Stimulated activated naive B cell treated with anti-CD40 and anti-IgM and Interleukin-4, amounts not matched to agents 10 μg/mL and 1 μg/mL and 100 μg/mL, for 72 hours (primary cell): ENCODE results near the gene CD244.
"Not testable (repeated sequence)": the region's sequence is repeated elsewhere in the genome, so short reads cannot be mapped to it uniquely, and the experiment has no call there.

ENCODE experiments used
- ATAC-seq, 2 donors: fragments of 150-1000 bp; cut with Tn5 transposase; replicated peaks; 2 replicates each; pipeline ENCODE4 v1.10.0; 2021; ENCODE audit warnings: moderate library complexity in 1 of 2
- DNase-seq: peaks from one replicate; pipeline ENCODE4 v3.0.0; 2021
- H3K27ac Mint-ChIP-seq: one replicate; pipeline ENCODE4 v1.8.0; 2022; ENCODE audit warnings: mild to moderate bottlenecking, mixed read lengths
- H3K27me3 Mint-ChIP-seq, 2 donors: one replicate each; pipeline ENCODE4 v1.8.0; 2022; ENCODE audit warnings: mixed read lengths in 2 of 2
- H3K36me3 Mint-ChIP-seq, 2 donors: one replicate each; pipeline ENCODE4 v1.8.0; 2022; ENCODE audit warnings: mixed read lengths in 2 of 2, mild to moderate bottlenecking in 1 of 2
- H3K4me1 Mint-ChIP-seq, 2 donors: one replicate each; pipeline ENCODE4 v1.8.0; 2022; ENCODE audit warnings: mixed read lengths in 2 of 2, mild to moderate bottlenecking in 1 of 2
- H3K4me3 Mint-ChIP-seq, 2 donors: one replicate each; pipeline ENCODE4 v1.8.0; 2022; ENCODE audit warnings: mild to moderate bottlenecking in 2 of 2, mixed read lengths in 2 of 2, moderate library complexity in 1 of 2
- H3K9me3 Mint-ChIP-seq, 2 donors: one replicate each; pipeline ENCODE4 v1.8.0; 2022; ENCODE audit warnings: mixed read lengths in 2 of 2, mild to moderate bottlenecking in 1 of 2

CD244 gene

DNA sequence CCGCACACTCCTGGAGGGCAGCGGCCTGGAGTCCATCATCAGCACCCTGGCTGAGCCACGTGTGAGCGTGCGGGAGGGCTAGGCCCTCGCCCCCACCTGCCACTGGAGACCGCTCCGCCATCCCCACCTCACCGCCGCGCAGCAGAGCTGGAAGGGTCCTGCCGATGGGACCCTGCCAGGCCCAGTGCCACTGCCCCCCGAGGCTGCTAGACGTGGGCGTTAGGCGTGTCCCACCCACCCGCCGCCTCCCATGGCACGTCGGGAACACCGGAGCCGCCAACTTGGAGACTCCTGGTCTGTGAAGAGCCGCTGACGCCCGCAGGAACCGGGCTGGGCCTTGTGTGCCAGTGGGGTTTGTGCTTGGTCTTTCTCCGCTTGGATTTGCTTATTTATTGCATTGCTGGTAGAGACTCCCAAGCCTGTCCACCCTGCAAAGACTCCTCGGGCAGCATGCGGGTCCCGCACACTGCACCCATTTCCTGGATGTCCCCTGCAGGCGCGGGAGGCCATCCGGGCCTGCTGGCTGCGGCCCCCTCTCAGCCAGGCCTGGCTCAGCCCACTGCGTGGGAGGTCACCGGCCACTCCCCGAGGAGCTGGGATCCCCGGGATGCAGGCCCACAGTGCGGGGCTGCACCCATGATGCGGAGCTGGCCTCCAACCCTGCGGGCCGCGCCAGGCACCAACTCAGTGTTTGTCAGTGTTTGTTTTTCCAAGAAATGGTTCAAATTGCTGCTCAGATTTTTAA is 60.7 kb downstream of the CD244 start:
- peaks cover 60 to 91% of the 10 kb centered on the region in 2 donors for H3K4me1 Mint-ChIP-seq
- H3K27me3 Mint-ChIP-seq = no peaks in the 10 kb centered on the region
- no peak overlapping the region for H3K27ac Mint-ChIP-seq
- no peak for DNase-seq
- no peak for ATAC-seq
- H3K4me3 Mint-ChIP-seq = peak overlapping the region; percentile 55 to 88
- peaks cover 65 to 84% of the 10 kb centered on the region in 2 donors for H3K36me3 Mint-ChIP-seq
- peaks cover 4 to 7% of the 10 kb centered on the region in 2 donors for H3K9me3 Mint-ChIP-seq

DNA sequence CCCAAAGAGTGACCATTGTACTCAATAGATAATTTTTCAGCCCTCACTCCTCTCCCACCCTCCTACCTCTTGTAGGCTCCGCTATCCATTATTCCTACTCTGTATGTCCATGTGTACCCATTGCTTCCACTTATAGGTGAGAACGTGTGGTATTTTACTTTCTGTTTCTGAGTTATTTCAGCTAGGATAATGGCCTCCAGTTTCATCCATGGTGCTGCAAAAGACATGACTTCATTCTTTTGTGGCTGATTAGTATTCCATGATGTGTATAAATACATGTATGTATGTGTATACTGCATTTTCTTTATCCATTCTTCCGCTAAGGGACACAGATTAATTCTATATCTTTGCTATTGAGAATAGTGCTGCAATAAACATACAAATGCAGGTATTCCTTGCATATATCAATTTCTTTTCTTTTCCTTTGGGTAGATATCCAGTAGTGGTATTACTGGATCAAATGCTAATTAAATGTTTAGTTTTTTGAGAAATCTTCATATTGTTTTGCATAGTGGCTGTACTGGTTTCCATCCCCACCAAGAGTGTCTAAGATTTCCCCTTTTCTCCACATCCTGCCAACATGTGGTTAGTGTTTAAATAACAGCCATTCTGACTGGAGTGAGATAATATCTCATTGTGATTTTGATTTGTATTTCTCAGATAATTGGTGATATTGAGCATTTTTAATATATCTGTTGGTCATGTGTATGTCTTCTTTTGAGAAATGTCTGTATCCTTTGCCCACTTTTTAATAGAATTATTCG is 61.9 kb downstream of the CD244 start:
- no peak for DNase-seq
- Mint-ChIP-seq H3K27ac (peak overlapping the region; percentile 25), H3K27me3 (no peaks in the 10 kb centered on the region), H3K36me3 (peaks cover 56 to 78% of the 10 kb centered on the region in 2 donors), H3K4me1 (peaks cover 60 to 91% of the 10 kb centered on the region in 2 donors), H3K4me3 (peak overlapping the region; percentile 55 to 88), H3K9me3 (peaks cover 2 to 4% of the 10 kb centered on the region in 2 donors)
- peak; percentile 35 to 36 for ATAC-seq

DNA sequence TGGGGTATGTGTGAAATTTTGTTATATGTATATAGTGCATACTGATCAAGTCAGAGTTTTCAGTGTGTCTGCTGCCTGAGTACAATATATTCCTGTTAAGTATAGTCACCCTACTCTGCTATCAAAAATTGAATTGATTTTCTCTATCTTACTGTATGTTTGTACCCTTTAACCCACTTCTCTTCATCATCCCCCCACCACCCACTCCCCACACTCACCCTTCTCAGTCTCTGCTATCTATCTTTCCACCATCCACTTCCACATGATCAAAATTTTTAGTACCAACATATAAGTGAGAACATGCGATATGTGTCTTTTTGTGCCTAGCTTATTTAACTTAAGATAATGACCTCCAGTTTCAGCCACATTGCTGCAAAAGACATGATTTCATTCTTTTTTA is 62.5 kb downstream of the CD244 start:
- H3K9me3 Mint-ChIP-seq = peaks cover 0 to 2% of the 10 kb centered on the region in 2 donors
- DNase-seq (no peak), ATAC-seq (no peak)
- peaks cover 65 to 91% of the 10 kb centered on the region in 2 donors for H3K4me1 Mint-ChIP-seq
- peaks cover 50 to 75% of the 10 kb centered on the region in 2 donors for H3K36me3 Mint-ChIP-seq
- no peaks in the 10 kb centered on the region for H3K27me3 Mint-ChIP-seq
- H3K4me3 Mint-ChIP-seq = peak overlapping the region; percentile 84 to 88
- peak overlapping the region; percentile 97 for H3K27ac Mint-ChIP-seq

- no peaks in the 10 kb centered on the region for H3K27me3 Mint-ChIP-seq
- peaks cover 62 to 91% of the 10 kb centered on the region in 2 donors for H3K4me1 Mint-ChIP-seq
- peaks cover 0 to 2% of the 10 kb centered on the region in 2 donors for H3K9me3 Mint-ChIP-seq
- H3K36me3 Mint-ChIP-seq = peaks cover 45 to 70% of the 10 kb centered on the region in 2 donors
- peak overlapping the region; percentile 84 to 88 for H3K4me3 Mint-ChIP-seq
- ATAC-seq (no peak), DNase-seq (no peak)
- peak overlapping the region; percentile 97 for H3K27ac Mint-ChIP-seq
Observed at GRCh38 chr1:160799641-160800040, 63.0 kb downstream of the CD244 start.

DNA sequence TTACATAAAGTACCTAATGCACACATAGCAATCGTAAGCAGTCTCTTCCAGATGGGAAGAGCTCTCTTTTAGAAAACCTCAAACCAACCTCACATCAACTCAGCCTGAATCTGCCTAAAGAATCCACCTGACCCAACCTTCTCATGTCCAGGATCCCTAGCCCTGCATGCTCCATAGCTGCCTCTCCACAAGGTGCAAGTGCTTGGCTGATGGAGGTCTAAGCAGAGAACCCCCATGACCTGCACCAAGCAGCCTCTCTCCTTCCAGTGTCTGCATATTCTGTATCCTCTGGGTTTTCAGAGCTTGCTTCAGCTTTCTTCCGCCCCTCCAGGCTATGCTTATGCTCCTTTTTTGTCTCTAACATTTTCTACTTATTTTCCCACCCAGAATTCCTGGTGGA is 64.2 kb downstream of the CD244 start:
- H3K27me3 Mint-ChIP-seq = no peaks in the 10 kb centered on the region
- H3K36me3 Mint-ChIP-seq = peaks cover 36 to 61% of the 10 kb centered on the region in 2 donors
- no peak for DNase-seq
- peaks cover 65 to 89% of the 10 kb centered on the region in 2 donors for H3K4me1 Mint-ChIP-seq
- peak overlapping the region; percentile 84 to 88 for H3K4me3 Mint-ChIP-seq
- ATAC-seq = no peak
- peak overlapping the region; percentile 97 for H3K27ac Mint-ChIP-seq
- H3K9me3 Mint-ChIP-seq = peaks cover 0 to 2% of the 10 kb centered on the region in 2 donors

GRCh38 chr1:160797861-160798273 is 64.8 kb downstream of the CD244 start:
- DNase-seq = no peak
- peak in 1 of 2 donors; percentile 17 for ATAC-seq
- peaks cover 67 to 88% of the 10 kb centered on the region in 2 donors for H3K4me1 Mint-ChIP-seq
- H3K4me3 Mint-ChIP-seq = peak overlapping the region; percentile 88 to 91
- peaks cover 0 to 2% of the 10 kb centered on the region in 2 donors for H3K9me3 Mint-ChIP-seq
- H3K27me3 Mint-ChIP-seq = no peaks in the 10 kb centered on the region
- H3K27ac Mint-ChIP-seq = peak overlapping the region; percentile 97
- H3K36me3 Mint-ChIP-seq = peaks cover 35 to 56% of the 10 kb centered on the region in 2 donors

DNA sequence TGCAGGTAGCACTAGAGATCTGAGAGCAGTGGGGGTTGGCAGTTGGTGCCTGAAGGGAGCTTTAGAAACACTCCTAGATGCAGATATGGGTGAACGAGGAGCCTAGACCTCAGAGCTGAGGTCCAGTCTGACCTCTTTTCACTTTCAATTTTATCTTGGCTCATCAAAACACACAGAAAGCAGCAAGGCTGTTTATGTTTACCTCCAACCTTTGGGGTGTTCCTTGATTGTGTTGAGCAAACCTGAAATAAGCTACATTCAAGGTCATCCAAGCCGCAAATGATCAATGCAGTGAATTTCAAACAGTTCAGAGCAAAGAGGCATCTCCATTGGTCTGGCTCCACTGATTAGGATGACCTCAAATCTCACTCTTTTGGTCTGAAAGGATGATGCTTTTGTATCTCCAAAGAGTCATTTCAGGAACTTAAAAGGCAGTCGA is 65.4 kb downstream of the CD244 start:
- Mint-ChIP-seq H3K27ac (peak overlapping the region; percentile 97), H3K4me3 (peak overlapping the region; percentile 88 to 91), H3K36me3 (peaks cover 32 to 51% of the 10 kb centered on the region in 2 donors), H3K27me3 (no peaks in the 10 kb centered on the region), H3K9me3 (peaks cover 0 to 2% of the 10 kb centered on the region in 2 donors), H3K4me1 (peaks cover 63 to 85% of the 10 kb centered on the region in 2 donors)
- no peak for DNase-seq
- peak; percentile 35 to 45 for ATAC-seq

DNA sequence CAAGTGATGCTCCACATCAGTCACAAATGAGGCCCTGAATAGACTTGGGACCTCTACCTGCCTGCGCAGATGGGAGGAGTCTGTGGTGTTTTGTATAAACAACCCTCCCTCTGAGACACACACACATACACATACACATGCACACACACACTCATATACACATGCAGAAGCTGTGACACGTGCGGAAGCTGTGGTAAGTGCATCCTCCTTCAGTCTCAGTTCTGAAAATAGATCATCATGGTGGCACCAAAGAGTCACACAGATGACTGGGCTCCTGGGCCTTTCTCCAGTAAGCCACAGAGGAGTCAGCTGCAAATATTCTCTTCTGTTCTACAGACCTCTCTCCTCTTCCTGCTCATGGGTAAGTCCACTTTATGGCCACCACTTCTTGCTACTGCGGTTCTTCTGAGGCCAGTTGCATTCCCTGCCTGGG is 66.7 kb downstream of the CD244 start, which contains the start of gene LY9:
Gene LY9, plus strand, starts transcription at position 224 of the 433 bp plus-strand sequence. Its CDS starts 14 bp downstream, at position 238.
- peak within 1 kb of the TSS; percentile 97 for H3K27ac Mint-ChIP-seq
- peaks cover 58 to 85% of the 10 kb centered on the region in 2 donors for H3K4me1 Mint-ChIP-seq
- H3K36me3 Mint-ChIP-seq = peaks cover 23 to 42% of the 10 kb centered on the region in 2 donors
- H3K27me3 Mint-ChIP-seq = no peaks in the 10 kb centered on the region
- peak; percentile 84 for DNase-seq
- peak; percentile 89 to 92 for ATAC-seq
- H3K9me3 Mint-ChIP-seq = peaks cover 0 to 2% of the 10 kb centered on the region in 2 donors
- peak within 1 kb of the TSS; percentile 88 to 91 for H3K4me3 Mint-ChIP-seq

GRCh38 chr1:160794376-160794775 is 68.3 kb downstream of the CD244 start:
- Mint-ChIP-seq H3K4me1 (peaks cover 58 to 84% of the 10 kb centered on the region in 2 donors), H3K27ac (peak overlapping the region; percentile 97), H3K4me3 (no peak overlapping the region), H3K36me3 (peaks cover 15 to 26% of the 10 kb centered on the region in 2 donors), H3K9me3 (peaks cover 0 to 2% of the 10 kb centered on the region in 2 donors), H3K27me3 (no peaks in the 10 kb centered on the region)
- no peak for DNase-seq
- no peak for ATAC-seq

DNA sequence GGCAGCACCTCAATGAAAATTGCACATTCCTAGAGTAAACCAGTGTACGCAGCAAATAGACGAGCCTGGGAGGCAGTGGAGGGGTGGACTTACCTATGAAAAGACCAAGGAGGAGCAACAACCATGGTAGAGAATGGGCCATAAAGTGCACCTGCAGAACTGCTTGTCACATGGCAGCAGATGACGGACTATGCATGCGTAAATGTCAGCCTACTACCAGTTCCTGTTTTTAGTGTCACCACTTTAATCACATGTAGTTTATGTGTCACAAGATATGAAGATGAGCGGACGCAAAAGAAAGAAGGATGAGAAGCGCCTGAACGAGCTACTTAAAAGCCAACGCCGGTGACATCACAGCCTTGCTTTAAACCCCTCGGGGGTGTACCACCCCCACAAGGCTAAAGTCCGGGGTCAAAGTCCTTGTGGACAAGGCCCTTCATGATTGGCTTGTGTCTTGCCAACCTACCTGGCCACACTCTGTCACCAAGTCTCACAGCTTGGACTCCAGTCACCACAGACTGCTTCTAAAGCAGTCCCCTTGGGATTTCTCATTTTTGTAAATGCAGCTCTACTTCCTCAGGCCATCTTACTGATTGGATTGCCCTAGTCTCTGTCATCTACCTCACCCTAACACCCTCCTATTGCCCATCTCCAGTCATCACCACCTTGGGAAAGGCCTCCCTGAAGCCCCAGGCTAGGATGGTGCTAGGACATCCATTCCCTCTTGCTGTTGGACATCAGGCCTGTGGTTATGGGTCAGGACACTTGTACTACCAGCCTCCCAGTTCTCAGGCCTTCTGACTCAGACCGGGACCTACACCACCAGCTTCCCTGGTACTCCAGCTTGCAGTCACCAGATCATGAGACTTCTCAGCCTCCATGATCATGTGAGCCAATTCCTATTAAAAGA is 72.7 kb downstream of the CD244 start:
- DNase-seq (peak; percentile 85), ATAC-seq (peak; percentile 89 to 90)
- Mint-ChIP-seq H3K9me3 (peaks cover 0 to 2% of the 10 kb centered on the region in 2 donors), H3K4me3 (peak overlapping the region; percentile 83), H3K27ac (peak overlapping the region; percentile 100), H3K4me1 (peaks cover 33 to 52% of the 10 kb centered on the region in 2 donors), H3K36me3 (peaks cover 7 to 9% of the 10 kb centered on the region in 2 donors), H3K27me3 (no peaks in the 10 kb centered on the region)

DNA sequence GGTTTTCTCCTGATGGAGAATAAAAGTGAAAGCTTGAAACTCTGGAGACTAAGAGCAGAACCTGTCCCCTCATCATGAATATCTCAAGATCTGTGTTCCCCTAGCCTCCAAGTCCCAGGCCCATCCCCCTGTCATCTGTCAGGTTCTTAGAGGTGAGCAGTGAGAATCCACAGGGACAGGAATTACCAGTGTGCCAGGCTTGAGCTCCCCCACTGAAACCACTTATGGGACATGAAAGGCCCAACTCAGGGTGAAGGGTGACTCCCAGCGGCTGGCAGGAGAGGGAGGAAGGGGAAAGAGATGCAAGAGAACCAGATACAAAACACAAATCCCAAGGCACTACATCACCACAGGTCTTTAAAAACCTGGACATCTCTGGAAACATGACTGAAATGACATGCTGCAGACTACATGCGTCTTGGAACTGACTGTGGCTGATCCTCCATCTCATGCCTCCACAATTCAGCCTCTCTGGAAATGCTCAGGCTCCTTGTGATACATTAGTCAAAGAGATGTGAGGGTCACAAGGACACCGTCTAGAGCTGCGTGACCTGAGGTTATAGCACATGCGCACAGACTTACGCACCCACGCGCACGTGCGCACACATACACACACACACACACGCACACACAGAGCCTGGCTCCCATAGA is 73.5 kb downstream of the CD244 start:
- Mint-ChIP-seq H3K36me3 (peaks cover 8 to 14% of the 10 kb centered on the region in 2 donors), H3K27me3 (no peaks in the 10 kb centered on the region), H3K4me3 (peak overlapping the region; percentile 83), H3K4me1 (peaks cover 31 to 52% of the 10 kb centered on the region in 2 donors), H3K9me3 (peaks cover 0 to 3% of the 10 kb centered on the region in 2 donors), H3K27ac (peak overlapping the region; percentile 100)
- DNase-seq (no peak), ATAC-seq (peak; percentile 4 to 10)

GRCh38 chr1:160782988-160783765 is 79.5 kb downstream of the CD244 start:
- Mint-ChIP-seq H3K27ac (peak overlapping the region; percentile 91), H3K36me3 (peaks cover 11 to 18% of the 10 kb centered on the region in 2 donors), H3K4me3 (peak overlapping the region in 1 of 2 donors; percentile 34), H3K4me1 (peaks cover 50 to 71% of the 10 kb centered on the region in 2 donors)
- not testable (repeated sequence) for DNase-seq, ATAC-seq, H3K9me3 Mint-ChIP-seq, H3K27me3 Mint-ChIP-seq
